Activated T-helper 1 cell treated with anti-CD3 and anti-CD28 coated beads, Interleukin-12 subunit alpha, Interleukin-12 subunit beta, Interleukin-2, Interleukin-4 antibody, amounts not matched to agents 30 ng/mL and 10 ng/mL and 1 ng/mL, durations not matched to agents 14 hours and 24 hours and 36 hours (primary cell): Measurements from ENCODE around the gene GOLGA6D. TPM values are rescaled to one million over a fixed set of nuclear protein-coding genes. Genes with fewer than 3 reads are reported as not detected.
A peak's percentile ranks its signal among the peaks of the same experiment; 100 is the strongest.
"Not testable (repeated sequence)": the region's sequence is repeated elsewhere in the genome, so short reads cannot be mapped to it uniquely, and the experiment has no call there.

ENCODE experiments used
- DNase-seq: peaks from one replicate; pipeline ENCODE4 v3.0.0; 2021; ENCODE audit warnings: low spot score
- H3K27ac Mint-ChIP-seq: one replicate; pipeline ENCODE4 v1.8.0; 2021; ENCODE audit warnings: mild to moderate bottlenecking, mixed read lengths
- H3K27me3 Mint-ChIP-seq: one replicate; pipeline ENCODE4 v1.8.0; 2022; ENCODE audit warnings: mild to moderate bottlenecking, moderate library complexity, mixed read lengths; ENCODE audit not compliant: insufficient read depth
- H3K36me3 Mint-ChIP-seq: one replicate; pipeline ENCODE4 v1.8.0; 2021; ENCODE audit warnings: low read depth, mixed read lengths
- H3K4me1 Mint-ChIP-seq: one replicate; pipeline ENCODE4 v1.8.0; 2021; ENCODE audit warnings: low read depth, mixed read lengths
- H3K4me3 Mint-ChIP-seq: one replicate; pipeline ENCODE4 v1.8.0; 2021; ENCODE audit warnings: mild to moderate bottlenecking, moderate library complexity, mixed read lengths
- H3K9me3 Mint-ChIP-seq: one replicate; pipeline ENCODE4 v1.8.0; 2021; ENCODE audit warnings: mixed read lengths
- intact Hi-C: fragments of 100-400 bp; cut with micrococcal nuclease; formaldehyde crosslinking; loops from one replicate; pipeline ENCODE4 v1.15.1; 2024
- total RNA-seq: library from RNA; stranded (reverse); gene quantifications from 2 replicates; pipeline ENCODE4 v1.2.3, GENCODE V29; 2022

Gene GOLGA6D
- total RNA-seq, 1 donor from 2014 or later, result not detected

DNA sequence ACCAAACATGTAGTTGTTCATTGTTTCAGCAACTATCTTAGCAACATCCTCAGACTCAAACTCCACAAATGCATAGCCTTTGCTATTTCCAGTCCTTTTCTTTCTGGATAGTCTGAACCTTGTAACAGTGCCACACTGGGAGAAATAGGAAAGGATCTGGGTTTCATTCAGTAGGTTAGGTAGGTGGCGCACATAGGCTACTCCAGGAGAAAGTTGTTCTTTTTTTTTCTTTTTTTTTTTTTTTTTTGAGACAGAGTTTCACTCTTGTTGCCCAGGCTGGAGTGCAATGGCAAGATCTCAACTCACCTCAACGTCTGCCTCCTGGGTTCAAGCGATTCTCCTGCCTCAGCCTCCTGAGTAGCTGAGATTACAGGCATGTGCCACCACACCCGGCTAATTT is 30.4 kb upstream of the GOLGA6D start:
- H3K4me3 Mint-ChIP-seq, H3K9me3 Mint-ChIP-seq, H3K4me1 Mint-ChIP-seq, H3K36me3 Mint-ChIP-seq, DNase-seq, H3K27ac Mint-ChIP-seq, intact Hi-C loops: not testable (repeated sequence)
- peaks cover 22% of the 10 kb centered on the region for H3K27me3 Mint-ChIP-seq

DNA sequence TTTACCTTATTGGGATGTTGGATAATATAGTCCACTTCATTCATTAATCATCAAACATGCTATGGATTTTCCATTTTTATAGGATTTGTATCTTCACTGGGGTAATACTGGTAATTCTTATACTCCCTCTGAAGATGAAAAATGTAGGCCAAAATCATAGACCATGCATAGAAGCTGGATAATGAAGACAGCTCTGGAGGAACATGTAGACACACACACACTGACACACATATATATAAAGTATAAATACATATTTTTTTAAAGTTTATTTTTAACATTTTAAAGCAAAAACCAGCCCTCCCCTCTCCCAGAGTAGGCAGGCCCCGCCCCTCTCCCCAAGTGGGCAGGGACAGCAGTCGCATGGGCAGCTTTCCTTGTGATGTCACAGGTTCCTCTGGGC is 24.6 kb upstream of the GOLGA6D start, which contains the start of gene GOLGA6C:
Gene GOLGA6C (plus strand): TSS at position 301 of the 400 bp plus-strand sequence. CDS start 265 bp downstream, outside the sequence.
- DNase-seq, H3K27me3 Mint-ChIP-seq, H3K27ac Mint-ChIP-seq, H3K4me3 Mint-ChIP-seq, intact Hi-C loops, H3K36me3 Mint-ChIP-seq, H3K9me3 Mint-ChIP-seq, H3K4me1 Mint-ChIP-seq: not testable (repeated sequence)

DNA sequence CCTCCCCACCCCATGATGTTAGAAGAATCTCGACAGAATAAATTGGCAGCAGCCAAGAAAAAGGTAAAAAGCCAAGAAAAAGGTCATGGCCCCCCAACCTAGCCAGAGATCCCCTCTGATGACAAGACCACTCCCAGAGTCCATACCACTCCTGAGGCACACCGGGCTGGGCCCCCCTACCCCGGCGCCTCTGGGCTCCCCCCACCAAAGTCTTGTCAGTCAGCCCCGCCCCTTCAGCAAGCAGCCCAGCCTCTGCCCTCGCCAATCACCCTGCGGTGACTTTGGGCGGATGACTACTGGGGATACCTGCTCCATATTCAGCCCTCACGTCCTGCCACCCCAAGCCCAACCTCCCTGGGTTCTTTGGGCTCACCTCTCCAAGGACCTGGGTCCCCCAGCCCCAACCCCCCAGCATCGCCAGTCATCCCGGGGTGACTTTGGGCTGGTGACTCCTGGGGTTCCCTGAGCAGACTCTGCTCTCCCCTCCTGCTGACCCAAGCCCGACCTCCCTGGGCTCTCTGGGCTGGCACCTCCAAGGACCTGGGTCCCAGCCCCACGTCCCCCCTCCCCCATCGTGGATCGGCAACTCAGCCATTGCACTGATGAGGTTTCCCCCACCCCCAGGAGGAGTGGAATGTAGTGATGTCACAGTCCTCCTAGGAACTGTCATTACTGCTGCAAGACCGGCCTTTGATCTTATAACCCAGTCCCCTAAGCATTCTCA is 23.9 kb upstream of the GOLGA6D start:
- H3K27me3 Mint-ChIP-seq, H3K9me3 Mint-ChIP-seq, H3K36me3 Mint-ChIP-seq, DNase-seq, H3K27ac Mint-ChIP-seq, H3K4me3 Mint-ChIP-seq, H3K4me1 Mint-ChIP-seq, intact Hi-C loops: not testable (repeated sequence)

DNA sequence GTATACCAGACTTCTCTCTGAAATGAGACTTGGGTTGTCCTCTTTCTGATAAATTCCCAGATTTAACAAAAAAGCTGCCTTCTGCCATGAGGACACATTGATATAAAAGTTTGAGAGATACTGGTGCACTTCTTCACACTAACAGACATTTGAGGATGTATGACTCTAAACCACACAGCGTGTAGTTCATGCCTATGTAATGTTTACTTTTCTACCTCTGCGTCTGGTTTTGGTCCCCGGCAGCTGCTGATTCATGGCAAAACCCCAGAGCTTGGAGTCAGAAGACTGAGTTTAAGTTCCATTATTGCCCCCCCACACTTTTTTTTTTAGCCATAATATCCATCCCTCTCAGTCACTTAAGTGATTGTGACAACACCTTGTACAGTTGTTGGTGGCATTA is 22.8 kb upstream of the GOLGA6D start:
- H3K27me3 Mint-ChIP-seq, H3K9me3 Mint-ChIP-seq, H3K27ac Mint-ChIP-seq: not testable (repeated sequence)

DNA sequence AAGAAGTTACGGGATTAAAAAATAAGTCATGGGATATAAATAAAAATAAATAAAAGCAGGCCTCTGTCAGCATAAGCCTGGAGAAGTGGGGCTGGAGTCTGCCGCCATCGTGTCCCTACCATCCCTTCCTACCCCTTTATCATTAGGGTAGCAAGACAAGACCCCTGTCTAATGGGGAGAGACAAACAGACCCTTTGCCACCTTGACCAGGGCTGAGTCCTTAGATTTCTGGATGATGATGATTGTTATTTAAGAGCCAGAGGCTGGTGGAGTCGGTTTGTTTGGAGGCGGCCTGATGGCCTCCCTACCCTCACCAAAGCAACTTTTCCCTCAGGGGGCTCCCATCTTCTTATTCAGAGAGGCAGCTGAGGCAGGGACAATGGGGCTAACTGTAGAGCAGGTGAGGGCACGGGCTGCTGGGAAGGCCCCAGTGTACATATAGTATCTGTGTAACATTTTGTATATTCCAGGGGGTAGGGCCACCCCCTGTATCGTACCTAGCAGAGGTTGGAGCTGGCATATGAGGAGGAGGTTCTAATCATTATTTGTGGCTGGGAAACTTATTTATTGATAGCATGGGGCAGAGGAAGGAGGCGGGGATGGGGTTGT is 8.8 kb upstream of the GOLGA6D start:
- intact Hi-C loops, result loop anchor here (5.0 to 10.0 kb wide), 3 partner anchors 247 to 1439 kb away; no protein-coding TSS in a partner anchor
- not testable (repeated sequence) for DNase-seq, H3K4me1 Mint-ChIP-seq

More for the DNA sequence above, 22.8 kb upstream of the GOLGA6D start:
- H3K36me3 Mint-ChIP-seq, intact Hi-C loops, H3K4me1 Mint-ChIP-seq, DNase-seq, H3K4me3 Mint-ChIP-seq: not testable (repeated sequence)

DNA sequence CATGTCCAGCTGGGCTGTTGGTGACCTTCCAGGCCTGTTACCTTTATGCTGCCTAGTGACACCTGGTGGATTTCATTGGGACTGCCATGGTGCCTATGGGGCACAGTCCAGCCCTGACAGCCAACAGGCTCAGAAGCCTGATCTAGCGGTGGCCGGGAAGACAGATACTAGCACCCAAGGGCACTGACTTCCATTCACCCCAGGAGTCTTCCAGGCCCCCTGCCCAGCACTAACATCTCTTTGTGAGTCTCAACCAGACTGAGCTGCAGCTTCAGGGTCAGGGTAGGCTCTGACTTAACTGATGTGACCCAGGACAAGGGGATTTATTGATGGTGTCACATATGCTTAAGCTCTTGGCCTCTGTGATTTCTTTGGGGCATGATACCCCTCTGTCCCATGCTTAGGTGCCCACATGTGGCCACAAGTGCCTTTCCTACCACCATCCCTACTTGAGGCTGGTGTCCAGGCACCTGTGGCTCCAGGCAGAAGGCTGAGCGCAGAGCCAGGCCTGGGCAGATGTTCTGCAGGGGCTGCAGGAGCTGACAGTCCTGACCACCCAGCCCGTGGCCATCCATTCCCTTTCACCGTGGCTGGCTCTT is 8.0 kb upstream of the GOLGA6D start:
- intact Hi-C loops, result loop anchor here (5.0 to 10.0 kb wide), 3 partner anchors 247 to 1440 kb away; no protein-coding TSS in a partner anchor
- H3K27ac Mint-ChIP-seq, result not testable (repeated sequence)

More for the DNA sequence above, 8.8 kb upstream of the GOLGA6D start:
- H3K27ac Mint-ChIP-seq, H3K27me3 Mint-ChIP-seq, H3K36me3 Mint-ChIP-seq, H3K4me3 Mint-ChIP-seq, H3K9me3 Mint-ChIP-seq: not testable (repeated sequence)

DNA sequence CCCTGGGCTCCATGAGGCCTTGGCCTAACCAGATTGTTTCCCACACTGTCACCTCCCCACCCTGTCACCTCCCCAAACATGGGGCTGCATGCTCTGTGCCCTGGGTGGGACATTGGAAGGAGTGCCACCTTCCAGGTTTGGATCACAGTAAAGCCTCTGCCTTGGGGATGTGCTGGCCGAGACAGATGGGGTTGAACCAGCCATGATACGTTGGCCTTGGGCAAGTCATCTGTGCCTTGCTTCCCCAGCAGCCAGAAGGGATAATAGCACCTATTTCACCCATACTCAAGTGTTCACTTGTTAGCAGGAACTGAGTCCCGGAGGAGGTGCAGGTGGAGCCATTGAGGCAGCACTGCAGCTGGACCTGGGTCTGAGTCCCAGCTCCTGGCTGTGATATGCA is 7.0 kb upstream of the GOLGA6D start:
- intact Hi-C loops, result loop anchor here (10.0 kb wide), 2 partner anchors 951 to 1441 kb away; no protein-coding TSS in a partner anchor
- H3K27ac Mint-ChIP-seq, H3K4me3 Mint-ChIP-seq, H3K4me1 Mint-ChIP-seq, H3K36me3 Mint-ChIP-seq, H3K9me3 Mint-ChIP-seq, DNase-seq, H3K27me3 Mint-ChIP-seq: not testable (repeated sequence)

More for the DNA sequence above, 8.0 kb upstream of the GOLGA6D start:
- not testable (repeated sequence) for H3K9me3 Mint-ChIP-seq, H3K4me3 Mint-ChIP-seq, H3K36me3 Mint-ChIP-seq, H3K4me1 Mint-ChIP-seq, H3K27me3 Mint-ChIP-seq
- peak; percentile 74 for DNase-seq

DNA sequence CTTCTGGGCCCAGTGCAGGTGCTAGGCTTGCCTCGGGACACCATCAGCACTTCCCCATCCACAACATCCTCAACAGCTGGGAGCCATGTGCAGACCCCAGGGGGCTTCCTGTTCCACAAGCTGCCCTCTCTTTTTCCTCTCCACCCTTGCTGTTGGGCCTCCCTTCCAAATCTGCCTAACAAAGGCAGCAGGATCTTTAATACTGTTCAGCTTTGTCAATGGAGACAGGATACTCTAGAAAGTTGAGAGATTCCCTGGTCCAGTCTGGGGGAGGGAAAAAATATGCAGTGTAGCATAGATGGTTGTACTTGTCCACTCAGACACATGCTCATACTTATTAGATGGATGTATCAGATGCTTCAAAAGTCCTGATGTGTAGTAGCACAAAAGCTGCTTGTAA is 4.1 kb upstream of the GOLGA6D start:
- not testable (repeated sequence) for DNase-seq, H3K27me3 Mint-ChIP-seq, H3K36me3 Mint-ChIP-seq, H3K27ac Mint-ChIP-seq, H3K4me3 Mint-ChIP-seq, H3K4me1 Mint-ChIP-seq, H3K9me3 Mint-ChIP-seq
- intact Hi-C loops, result loop anchor here (10.0 kb wide), 2 partner anchors 954 to 1444 kb away; no protein-coding TSS in a partner anchor

DNA sequence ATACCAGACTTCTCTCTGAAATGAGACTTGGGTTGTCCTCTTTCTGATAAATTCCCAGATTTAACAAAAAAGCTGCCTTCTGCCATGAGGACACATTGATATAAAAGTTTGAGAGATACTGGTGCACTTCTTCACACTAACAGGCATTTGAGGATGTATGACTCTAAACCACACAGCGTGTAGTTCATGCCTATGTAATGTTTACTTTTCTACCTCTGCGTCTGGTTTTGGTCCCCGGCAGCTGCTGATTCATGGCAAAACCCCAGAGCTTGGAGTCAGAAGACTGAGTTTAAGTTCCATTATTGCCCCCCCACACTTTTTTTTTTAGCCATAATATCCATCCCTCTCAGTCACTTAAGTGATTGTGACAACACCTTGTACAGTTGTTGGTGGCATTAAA is 1.5 kb downstream of the GOLGA6D start:
- H3K27ac Mint-ChIP-seq, intact Hi-C loops, H3K4me1 Mint-ChIP-seq, H3K9me3 Mint-ChIP-seq, DNase-seq, H3K27me3 Mint-ChIP-seq, H3K36me3 Mint-ChIP-seq, H3K4me3 Mint-ChIP-seq: not testable (repeated sequence)

DNA sequence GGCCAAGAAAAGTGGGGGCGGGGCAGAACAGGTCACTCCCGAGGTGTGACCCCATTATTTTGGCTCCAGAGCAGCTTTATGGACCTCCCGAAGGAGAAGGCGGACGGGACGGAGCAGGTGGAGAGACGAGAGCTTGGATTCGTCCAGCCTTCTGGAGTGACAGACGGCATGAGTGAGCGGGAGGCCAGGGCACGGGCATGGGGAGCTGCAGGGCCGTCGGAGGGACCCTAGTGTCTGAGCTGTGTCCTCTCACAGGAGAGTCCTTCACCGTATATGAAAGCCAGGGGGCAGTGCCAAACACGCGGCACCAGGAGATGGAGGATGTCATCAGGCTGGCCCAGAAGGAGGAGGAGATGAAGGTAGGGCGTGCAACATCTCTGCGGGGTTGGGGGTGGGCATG is 11.0 kb downstream of the GOLGA6D start:
- H3K36me3 Mint-ChIP-seq, H3K4me3 Mint-ChIP-seq, H3K27ac Mint-ChIP-seq: not testable (repeated sequence)

DNA sequence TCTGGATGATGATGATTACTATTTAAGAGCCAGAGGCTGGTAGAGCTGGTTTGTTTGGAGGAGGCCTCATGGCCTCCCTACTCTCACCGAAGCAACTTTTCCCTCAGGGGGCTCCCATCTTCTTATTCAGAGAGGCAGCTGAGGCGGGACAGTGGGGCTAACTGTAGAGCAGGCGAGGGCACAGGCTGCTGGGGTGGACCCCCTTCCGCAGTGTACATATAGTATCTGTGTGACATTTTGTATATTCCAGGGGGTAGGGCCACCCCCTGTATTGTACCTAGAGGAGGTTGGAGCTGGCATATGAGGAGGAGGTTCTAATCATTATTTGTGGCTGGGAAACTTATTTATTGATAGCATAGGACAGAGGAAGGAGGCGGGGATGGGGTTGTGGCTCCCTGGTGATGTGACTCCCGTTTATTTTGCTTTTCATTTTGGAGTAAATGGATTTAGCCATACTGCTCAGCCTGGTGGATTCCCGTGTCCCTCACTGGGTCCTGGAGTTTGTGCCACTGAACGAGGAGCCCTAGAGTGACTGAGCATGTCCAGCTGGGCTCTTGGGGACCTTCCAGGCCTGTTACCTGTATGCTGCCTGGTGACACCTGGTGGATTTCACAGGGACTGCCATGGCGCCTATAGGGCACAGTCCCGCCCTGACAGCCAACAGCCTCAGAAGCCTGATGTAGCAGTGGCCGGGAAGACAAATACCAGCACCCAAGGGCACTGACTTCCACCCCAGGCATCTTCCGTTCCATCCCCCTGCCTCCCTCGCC is 16.1 kb downstream of the GOLGA6D start:
- DNase-seq, H3K27me3 Mint-ChIP-seq, intact Hi-C loops, H3K27ac Mint-ChIP-seq, H3K36me3 Mint-ChIP-seq, H3K4me1 Mint-ChIP-seq, H3K4me3 Mint-ChIP-seq, H3K9me3 Mint-ChIP-seq: not testable (repeated sequence)

More for the DNA sequence above, 11.0 kb downstream of the GOLGA6D start:
- H3K4me1 Mint-ChIP-seq, H3K27me3 Mint-ChIP-seq, intact Hi-C loops, H3K9me3 Mint-ChIP-seq, DNase-seq: not testable (repeated sequence)

DNA sequence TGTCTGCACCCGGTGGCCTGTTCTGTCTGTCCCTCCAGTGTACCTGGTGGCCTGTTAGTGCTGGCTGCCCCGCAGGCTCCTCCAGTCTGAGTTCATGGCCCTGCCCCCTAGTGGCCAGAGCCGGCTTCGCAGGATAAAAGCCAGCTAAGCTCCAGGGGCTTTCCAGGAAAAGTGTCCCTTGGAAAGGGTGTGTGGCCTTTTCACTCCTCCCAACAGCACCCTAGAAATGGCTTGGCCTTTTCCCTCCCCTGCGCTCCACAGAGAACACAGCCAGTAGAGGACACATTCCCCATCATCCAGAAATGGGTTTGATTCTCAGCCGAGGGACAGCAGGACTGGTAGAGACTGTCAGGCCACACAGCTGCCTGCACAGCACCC is 16.7 kb downstream of the GOLGA6D start:
- H3K27me3 Mint-ChIP-seq, H3K9me3 Mint-ChIP-seq, H3K4me3 Mint-ChIP-seq, H3K36me3 Mint-ChIP-seq, H3K4me1 Mint-ChIP-seq, H3K27ac Mint-ChIP-seq, intact Hi-C loops: not testable (repeated sequence)
- DNase-seq, result peak; percentile 48
